ENCODE results near the gene LAMC2. TPM values are rescaled to one million over a fixed set of nuclear protein-coding genes. Genes with fewer than 3 reads are reported as not detected.

The LAMC2 gene
- total and polyA plus RNA-seq, 2 of the 8 experiments (the other 6 are each of a cell fraction or from before 2014, with no cell fraction given): 4.6 to 12.9 TPM

DNA sequence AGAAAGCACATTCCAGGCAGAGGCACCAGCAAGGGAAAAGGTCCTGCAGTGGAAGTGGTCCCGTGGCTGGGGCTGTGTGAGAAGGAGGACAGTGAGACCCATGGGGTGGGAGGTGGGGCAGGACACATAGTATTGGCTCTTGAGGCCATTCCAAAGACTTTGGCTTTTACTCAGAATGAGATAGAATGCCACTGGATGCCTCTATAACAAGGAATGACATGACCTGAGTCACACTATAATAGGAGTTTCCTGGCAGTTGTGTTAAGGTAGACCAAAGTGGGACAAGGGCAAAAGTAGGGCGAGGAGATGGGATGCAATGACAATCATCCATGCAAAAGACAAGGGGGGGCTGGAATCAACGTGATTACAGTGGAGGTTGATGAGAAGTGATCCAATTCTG, 24.7 kb upstream of the LAMC2 start (continued):
- no peak for TF ChIP-seq JUND (IDR thresholded peaks at IDR 0.05; ENCODE audit: low read length)
